GOT3 (cell line): ENCODE measurements around the gene CISD3.
A peak's percentile ranks its signal among the peaks of the same experiment; 100 is the strongest.

ENCODE experiments used
- DNase-seq: peaks from one replicate; lab custom pipeline; 2025; ENCODE audit warnings: mixed read lengths; lab: John Stamatoyannopoulos, UW

Gene CISD3

GRCh38 chr17:38745545-38745944 is 15.4 kb downstream of the CISD3 start:
- no peak for DNase-seq

GRCh38 chr17:38746004-38746848 is 16.1 kb downstream of the CISD3 start:
- DNase-seq, result no peak

- no peak for DNase-seq
Measured at GRCh38 chr17:38746849-38747462, 16.8 kb downstream of the CISD3 start.

- no peak for DNase-seq
Measured at GRCh38 chr17:38747463-38748148, 17.5 kb downstream of the CISD3 start.

GRCh38 chr17:38748149-38748891 is 18.2 kb downstream of the CISD3 start, which contains the start of gene PCGF2:
TSS of gene PCGF2 (minus strand) at chr17:38748336. CDS start at chr17:38740402, 7,934 bp downstream.
- no peak for DNase-seq

GRCh38 chr17:38748892-38749222 is 18.7 kb downstream of the CISD3 start:
- no peak for DNase-seq

GRCh38 chr17:38749223-38750043 is 19.3 kb downstream of the CISD3 start:
- no peak for DNase-seq

GRCh38 chr17:38750044-38750311 is 19.8 kb downstream of the CISD3 start:
- no peak for DNase-seq

GRCh38 chr17:38750312-38751121 is 20.4 kb downstream of the CISD3 start:
- no peak for DNase-seq

- no peak for DNase-seq
Measured at GRCh38 chr17:38751144-38751807, 21.1 kb downstream of the CISD3 start.

- peak; percentile 60 for DNase-seq
Measured at GRCh38 chr17:38751808-38752307, 21.7 kb downstream of the CISD3 start.

- peak; percentile 90 for DNase-seq
Measured at GRCh38 chr17:38752308-38753070, 22.3 kb downstream of the CISD3 start, which contains the start of gene PSMB3. TSS of gene PSMB3 (plus strand) at chr17:38752741. CDS start at chr17:38752827, 86 bp downstream.

GRCh38 chr17:38753071-38753506 is 22.9 kb downstream of the CISD3 start:
- no peak for DNase-seq

- DNase-seq, result no peak
Measured at GRCh38 chr17:38761612-38762011, 31.5 kb downstream of the CISD3 start.

- no peak for DNase-seq
Measured at GRCh38 chr17:38762231-38762630, 32.1 kb downstream of the CISD3 start.

- DNase-seq, result no peak
Measured at GRCh38 chr17:38766341-38766740, 36.2 kb downstream of the CISD3 start.

GRCh38 chr17:38768417-38768816 is 38.3 kb downstream of the CISD3 start:
- DNase-seq, result no peak

- DNase-seq, result no peak
Measured at GRCh38 chr17:38773258-38773657, 43.1 kb downstream of the CISD3 start.

GRCh38 chr17:38777641-38778250 is 47.6 kb downstream of the CISD3 start:
- DNase-seq, result no peak
